ENCODE results near the gene ADGRA3.

ADGRA3 gene

GRCh38 chr4:22343606-22344005 is 172.3 kb downstream of the ADGRA3 start:
- H3K4me3 ChIP-seq (ENCODE audit: low read length): no peak overlapping the region
- TF ChIP-seq CTCF (conservative IDR thresholded peaks at IDR 0.05; ENCODE audit: low read depth, low read length): no peak
- no peak for DNase-seq (ENCODE audit: low read depth)

- DNase-seq (ENCODE audit: low read depth): no peak
- H3K4me3 ChIP-seq (ENCODE audit: low read length): no peak overlapping the region
- TF ChIP-seq CTCF (conservative IDR thresholded peaks at IDR 0.05; ENCODE audit: low read depth, low read length): no peak
These were observed 176.4 kb downstream of the ADGRA3 start for GRCh38 chr4:22339491-22339890.

GRCh38 chr4:22338796-22339195 is 177.1 kb downstream of the ADGRA3 start:
- DNase-seq (ENCODE audit: low read depth): peak; percentile 48
- no peak overlapping the region for H3K4me3 ChIP-seq (ENCODE audit: low read length)
- TF ChIP-seq CTCF (conservative IDR thresholded peaks at IDR 0.05; ENCODE audit: low read depth, low read length): no peak

Measured in retinal pigment epithelial cell (primary cell).